CD4-positive, alpha-beta T cell treated with Interleukin-15 for 4 hours (primary cell): ENCODE data around the gene PAM16.
A peak's percentile ranks its signal among the peaks of the same experiment; 100 is the strongest.

Source experiments
- DNase-seq: peaks from one replicate; pipeline ENCODE4 v3.0.0-alpha.2; 2020; ENCODE audit warnings: low spot score

Gene PAM16

GRCh38 chr16:4319454-4320421 is 31.4 kb downstream of the PAM16 start:
- peak; percentile 54 for DNase-seq

GRCh38 chr16:4318967-4319366 is 32.2 kb downstream of the PAM16 start:
- DNase-seq, result no peak

- no peak for DNase-seq
These were observed 32.6 kb downstream of the PAM16 start for GRCh38 chr16:4318451-4318910.

- DNase-seq, result no peak
These were observed 33.3 kb downstream of the PAM16 start for GRCh38 chr16:4317532-4318450.

GRCh38 chr16:4316864-4317531 is 34.1 kb downstream of the PAM16 start:
- DNase-seq, result no peak

- DNase-seq, result no peak
These were observed 34.8 kb downstream of the PAM16 start for GRCh38 chr16:4316108-4316863.

GRCh38 chr16:4315186-4316107 is 35.7 kb downstream of the PAM16 start, which contains the start of gene GLIS2:
TSS of gene GLIS2 (plus strand) at chr16:4316067. CDS start at chr16:4332281, 16,214 bp downstream.
- no peak for DNase-seq

GRCh38 chr16:4314532-4315185 is 36.5 kb downstream of the PAM16 start:
- DNase-seq, result no peak

- DNase-seq, result no peak
These were observed 37.3 kb downstream of the PAM16 start for GRCh38 chr16:4313563-4314531.

GRCh38 chr16:4309833-4310266 is 41.3 kb downstream of the PAM16 start:
- peak; percentile 57 for DNase-seq

GRCh38 chr16:4309102-4309832 is 41.9 kb downstream of the PAM16 start:
- DNase-seq, result no peak

GRCh38 chr16:4307215-4308037 is 43.7 kb downstream of the PAM16 start:
- DNase-seq, result peak; percentile 96

- no peak for DNase-seq
These were observed 44.5 kb downstream of the PAM16 start for GRCh38 chr16:4306470-4307214.

GRCh38 chr16:4303973-4304372 is 47.1 kb downstream of the PAM16 start:
- DNase-seq, result no peak

- no peak for DNase-seq
These were observed 49.2 kb downstream of the PAM16 start for GRCh38 chr16:4301968-4302367.

- DNase-seq, result no peak
These were observed 49.9 kb downstream of the PAM16 start for GRCh38 chr16:4301177-4301576.
